Liver (tissue), 9 donors: ENCODE data around the gene ALKAL2. TPM values are rescaled to one million over a fixed set of nuclear protein-coding genes. Genes with fewer than 3 reads are reported as not detected.

Source experiments
- DNase-seq: peaks from one replicate; pipeline ENCODE4 v3.0.0-alpha.2; 2017; ENCODE audit warnings: low spot score
- H3K27ac ChIP-seq, 2 donors: one replicate each; pipeline ENCODE4 v1.7.0; 2013; ENCODE audit warnings: inconsistent platforms in 2 of 2, low read length in 2 of 2, control low read depth in 1 of 2, low read depth in 1 of 2, mild to moderate bottlenecking in 1 of 2
- H3K27me3 ChIP-seq, 4 donors: one replicate each; pipeline versions ENCODE4 v1.6.1 to v1.7.0; 2013; ENCODE audit warnings: low read length in 3 of 4, inconsistent platforms in 1 of 4, mild to moderate bottlenecking in 1 of 4, moderate library complexity in 1 of 4; ENCODE audit not compliant: control insufficient read depth in 4 of 4, insufficient read depth in 4 of 4
- H3K36me3 ChIP-seq, 4 donors: one replicate each; pipeline versions ENCODE4 v1.6.1 to v1.7.0; 2013; ENCODE audit warnings: low read length in 3 of 4, mild to moderate bottlenecking in 3 of 4, low read depth in 1 of 4, moderate library complexity in 1 of 4; ENCODE audit not compliant: control insufficient read depth in 4 of 4, insufficient read depth in 3 of 4
- H3K4me1 ChIP-seq, 4 donors: one replicate each; pipeline versions ENCODE4 v1.6.1 to v1.7.0; 2013; ENCODE audit warnings: low read length in 3 of 4, mild to moderate bottlenecking in 3 of 4, moderate library complexity in 1 of 4; ENCODE audit not compliant: control insufficient read depth in 4 of 4, insufficient read depth in 4 of 4
- H3K4me3 ChIP-seq, 3 donors: one replicate each; pipeline versions ENCODE4 v1.6.1 to v1.7.0; 2013; ENCODE audit warnings: low read length in 3 of 3, control low read depth in 1 of 3, low read depth in 1 of 3, mild to moderate bottlenecking in 1 of 3
- H3K9ac ChIP-seq, 2 donors: one replicate each; pipeline ENCODE4 v1.7.0; 2013; ENCODE audit warnings: low read length in 2 of 2, mild to moderate bottlenecking in 2 of 2, moderate library complexity in 2 of 2, control low read depth in 1 of 2, low read depth in 1 of 2
- H3K9me3 ChIP-seq, 4 donors: one replicate each; pipeline versions ENCODE4 v1.6.1 to v1.7.0; 2013; ENCODE audit warnings: low read length in 3 of 4; ENCODE audit not compliant: control insufficient read depth in 4 of 4
- EGR1 ChIP-seq, 2 donors: IDR thresholded peaks; 2 replicates each; pipeline ENCODE4 v1.6.1; 2016 to 2018; ENCODE audit warnings: antibody characterized with exemption in 2 of 2, low read depth in 2 of 2
- FOXA1 ChIP-seq: IDR thresholded peaks from 2 replicates; pipeline ENCODE4 v1.6.1; 2016; ENCODE audit warnings: antibody characterized with exemption
- FOXA2 ChIP-seq: IDR thresholded peaks from 2 replicates; pipeline ENCODE4 v1.6.1; 2016; ENCODE audit warnings: antibody characterized with exemption
- GABPA ChIP-seq, 2 donors: IDR thresholded peaks in 1 of 2; conservative IDR thresholded peaks in 1 of 2; 2 replicates each; pipeline ENCODE4 v1.6.1; 2016; ENCODE audit warnings: antibody characterized with exemption in 2 of 2, mild to moderate bottlenecking in 1 of 2, moderate library complexity in 1 of 2
- HNF4A ChIP-seq, 2 donors: conservative IDR thresholded peaks; 2 replicates each; pipeline ENCODE4 v1.6.1; 2016; ENCODE audit warnings: antibody characterized with exemption in 2 of 2, mild to moderate bottlenecking in 2 of 2
- HNF4G ChIP-seq: IDR thresholded peaks from 2 replicates; pipeline ENCODE4 v1.6.1; 2016; ENCODE audit warnings: antibody characterized with exemption
- JUND ChIP-seq, 2 donors: IDR thresholded peaks; 2 replicates each; pipeline ENCODE4 v1.6.1; 2016; ENCODE audit warnings: antibody characterized with exemption in 2 of 2
- NR2F2 ChIP-seq: IDR thresholded peaks from 2 replicates; pipeline ENCODE4 v1.6.1; 2016; ENCODE audit warnings: antibody characterized with exemption
- RAD21 ChIP-seq, 2 donors: IDR thresholded peaks; 2 replicates each; pipeline ENCODE4 v1.6.1; 2016; ENCODE audit warnings: antibody characterized with exemption in 2 of 2, mild to moderate bottlenecking in 2 of 2
- RXRA ChIP-seq, 2 donors: IDR thresholded peaks; 2 replicates each; pipeline ENCODE4 v1.6.1; 2017 to 2018; ENCODE audit warnings: antibody characterized with exemption in 2 of 2, mild to moderate bottlenecking in 1 of 2
- SP1 ChIP-seq: IDR thresholded peaks from 2 replicates; pipeline ENCODE4 v1.6.1; 2018; ENCODE audit warnings: antibody characterized with exemption, mild to moderate bottlenecking
- TAF1 ChIP-seq: conservative IDR thresholded peaks from 2 replicates; pipeline ENCODE4 v1.6.1; 2016; ENCODE audit warnings: antibody characterized with exemption, mild to moderate bottlenecking
- YY1 ChIP-seq: IDR thresholded peaks from 2 replicates; pipeline ENCODE4 v1.6.1; 2016; ENCODE audit warnings: antibody characterized with exemption, mild to moderate bottlenecking
- WGBS: extraction: QIAGEN DNeasy Blood & Tissue Kit; methylation state at CpG from one replicate; pipeline ENCODE4 v1.1.7; 2013; 5-methylcytosine and 5-hydroxymethylcytosine counted together
- polyA plus RNA-seq, 2 donors: library from polyadenylated mRNA; stranded (reverse) in 1 of 2; unstranded in 1 of 2; fragments of 200-250 nt in 1 of 2; fragments of >200 nt in 1 of 2; fragmentation: Nextera tagmentation in 1 of 2; extraction: Ambion mirVana in 1 of 2; gene quantifications; one replicate each; pipeline versions ENCODE4 v1.2.1 to v1.2.3, GENCODE V29; 2013 to 2015
- total RNA-seq, 2 donors: library from RNA; depleted of rRNA; stranded (reverse); fragments of >200 nt; gene quantifications; one replicate each; pipeline ENCODE4 v1.2.3, GENCODE V29; 2014
- TF ChIP-seq, protein P1 (sequence below): IDR thresholded peaks from 2 replicates; pipeline ENCODE4 v1.6.1; 2016; ENCODE audit warnings: antibody characterized with exemption, mild to moderate bottlenecking
- TF ChIP-seq, protein P2 (sequence below): IDR thresholded peaks from 2 replicates; pipeline ENCODE4 v1.6.1; 2016; ENCODE audit warnings: antibody characterized with exemption
- TF ChIP-seq, protein P3 (sequence below): fragments of 150-350 bp; IDR thresholded peaks from 2 replicates; pipeline ENCODE4 v1.5.1; 2017; ENCODE audit warnings: improper control_type of control experiment, low read depth, low read length; ENCODE audit not compliant: missing input control
- TF ChIP-seq, protein P4 (sequence below): IDR thresholded peaks from 2 replicates; pipeline ENCODE4 v1.6.1; 2016; ENCODE audit warnings: antibody characterized with exemption
- TF ChIP-seq, protein P5 (sequence below): IDR thresholded peaks from 2 replicates; pipeline ENCODE4 v1.6.1; 2016; ENCODE audit warnings: antibody characterized with exemption
- donor health status: healthy.
- donor health status: healthy.
- donor health status: healthy.
- donor health status: healthy.
- donor health status: healthy.

Gene ALKAL2
- total and polyA plus RNA-seq, 4 donors: 1.6 to 3.1 (median 1.9) TPM; not detected in 1

DNA sequence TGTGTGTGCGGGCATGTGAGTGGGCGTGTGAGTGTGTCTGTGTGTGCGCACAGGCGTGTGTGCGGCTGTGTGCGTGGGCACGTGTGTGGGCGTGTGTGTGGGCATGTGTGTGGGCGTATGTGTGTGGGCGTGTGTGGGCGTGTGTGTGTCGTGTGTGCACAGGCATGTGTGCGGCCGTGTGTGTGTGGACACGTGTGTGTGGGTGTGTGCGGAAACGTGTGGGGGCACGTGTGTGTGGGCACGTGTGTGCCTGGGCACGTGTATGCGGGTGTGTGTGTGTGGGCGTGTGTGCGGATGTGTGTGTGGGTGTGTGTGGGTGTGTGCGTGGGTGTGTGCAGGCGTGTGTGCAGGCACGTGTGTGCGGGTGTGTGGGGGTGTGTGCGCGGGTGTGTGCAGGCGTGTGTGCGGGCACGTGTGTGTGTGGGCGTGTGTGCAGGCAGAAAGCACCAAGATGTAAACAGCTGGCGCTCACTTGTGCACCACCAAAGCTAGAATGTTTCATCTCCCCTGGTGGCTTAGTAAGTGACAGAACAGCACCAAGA, 31.2 kb upstream of the ALKAL2 start:
- no peak overlapping the region for H3K27ac ChIP-seq
- no peak for DNase-seq
- H3K36me3 ChIP-seq: no peaks in the 10 kb centered on the region

More for the DNA sequence above, 31.2 kb upstream of the ALKAL2 start:
- no peaks in the 10 kb centered on the region for H3K4me1 ChIP-seq
- no peak overlapping the region for H3K4me3 ChIP-seq
- H3K9me3 ChIP-seq: no peaks in the 10 kb centered on the region
- no peaks in the 10 kb centered on the region for H3K27me3 ChIP-seq
- H3K9ac ChIP-seq: no peak overlapping the region
- TF ChIP-seq, protein P1, sequence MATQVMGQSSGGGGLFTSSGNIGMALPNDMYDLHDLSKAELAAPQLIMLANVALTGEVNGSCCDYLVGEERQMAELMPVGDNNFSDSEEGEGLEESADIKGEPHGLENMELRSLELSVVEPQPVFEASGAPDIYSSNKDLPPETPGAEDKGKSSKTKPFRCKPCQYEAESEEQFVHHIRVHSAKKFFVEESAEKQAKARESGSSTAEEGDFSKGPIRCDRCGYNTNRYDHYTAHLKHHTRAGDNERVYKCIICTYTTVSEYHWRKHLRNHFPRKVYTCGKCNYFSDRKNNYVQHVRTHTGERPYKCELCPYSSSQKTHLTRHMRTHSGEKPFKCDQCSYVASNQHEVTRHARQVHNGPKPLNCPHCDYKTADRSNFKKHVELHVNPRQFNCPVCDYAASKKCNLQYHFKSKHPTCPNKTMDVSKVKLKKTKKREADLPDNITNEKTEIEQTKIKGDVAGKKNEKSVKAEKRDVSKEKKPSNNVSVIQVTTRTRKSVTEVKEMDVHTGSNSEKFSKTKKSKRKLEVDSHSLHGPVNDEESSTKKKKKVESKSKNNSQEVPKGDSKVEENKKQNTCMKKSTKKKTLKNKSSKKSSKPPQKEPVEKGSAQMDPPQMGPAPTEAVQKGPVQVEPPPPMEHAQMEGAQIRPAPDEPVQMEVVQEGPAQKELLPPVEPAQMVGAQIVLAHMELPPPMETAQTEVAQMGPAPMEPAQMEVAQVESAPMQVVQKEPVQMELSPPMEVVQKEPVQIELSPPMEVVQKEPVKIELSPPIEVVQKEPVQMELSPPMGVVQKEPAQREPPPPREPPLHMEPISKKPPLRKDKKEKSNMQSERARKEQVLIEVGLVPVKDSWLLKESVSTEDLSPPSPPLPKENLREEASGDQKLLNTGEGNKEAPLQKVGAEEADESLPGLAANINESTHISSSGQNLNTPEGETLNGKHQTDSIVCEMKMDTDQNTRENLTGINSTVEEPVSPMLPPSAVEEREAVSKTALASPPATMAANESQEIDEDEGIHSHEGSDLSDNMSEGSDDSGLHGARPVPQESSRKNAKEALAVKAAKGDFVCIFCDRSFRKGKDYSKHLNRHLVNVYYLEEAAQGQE: no peak
- TF ChIP-seq, protein P2, sequence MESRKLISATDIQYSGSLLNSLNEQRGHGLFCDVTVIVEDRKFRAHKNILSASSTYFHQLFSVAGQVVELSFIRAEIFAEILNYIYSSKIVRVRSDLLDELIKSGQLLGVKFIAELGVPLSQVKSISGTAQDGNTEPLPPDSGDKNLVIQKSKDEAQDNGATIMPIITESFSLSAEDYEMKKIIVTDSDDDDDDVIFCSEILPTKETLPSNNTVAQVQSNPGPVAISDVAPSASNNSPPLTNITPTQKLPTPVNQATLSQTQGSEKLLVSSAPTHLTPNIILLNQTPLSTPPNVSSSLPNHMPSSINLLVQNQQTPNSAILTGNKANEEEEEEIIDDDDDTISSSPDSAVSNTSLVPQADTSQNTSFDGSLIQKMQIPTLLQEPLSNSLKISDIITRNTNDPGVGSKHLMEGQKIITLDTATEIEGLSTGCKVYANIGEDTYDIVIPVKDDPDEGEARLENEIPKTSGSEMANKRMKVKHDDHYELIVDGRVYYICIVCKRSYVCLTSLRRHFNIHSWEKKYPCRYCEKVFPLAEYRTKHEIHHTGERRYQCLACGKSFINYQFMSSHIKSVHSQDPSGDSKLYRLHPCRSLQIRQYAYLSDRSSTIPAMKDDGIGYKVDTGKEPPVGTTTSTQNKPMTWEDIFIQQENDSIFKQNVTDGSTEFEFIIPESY: no peak
- TF ChIP-seq GABPA (IDR thresholded peaks at IDR 0.05 in 1 of 2, conservative IDR thresholded peaks at IDR 0.05 in 1 of 2) (no peak), EGR1 (IDR thresholded peaks at IDR 0.05; ENCODE audit: low read depth in 2 of 2) (no peak), FOXA2 (no peak), SP1 (no peak), NR2F2 (no peak), RAD21 (IDR thresholded peaks at IDR 0.05) (no peak), RXRA (IDR thresholded peaks at IDR 0.05) (no peak), HNF4G (no peak), FOXA1 (no peak), TAF1 (no peak), YY1 (no peak), JUND (IDR thresholded peaks at IDR 0.05) (no peak), HNF4A (conservative IDR thresholded peaks at IDR 0.05) (no peak)
- TF ChIP-seq, protein P3, sequence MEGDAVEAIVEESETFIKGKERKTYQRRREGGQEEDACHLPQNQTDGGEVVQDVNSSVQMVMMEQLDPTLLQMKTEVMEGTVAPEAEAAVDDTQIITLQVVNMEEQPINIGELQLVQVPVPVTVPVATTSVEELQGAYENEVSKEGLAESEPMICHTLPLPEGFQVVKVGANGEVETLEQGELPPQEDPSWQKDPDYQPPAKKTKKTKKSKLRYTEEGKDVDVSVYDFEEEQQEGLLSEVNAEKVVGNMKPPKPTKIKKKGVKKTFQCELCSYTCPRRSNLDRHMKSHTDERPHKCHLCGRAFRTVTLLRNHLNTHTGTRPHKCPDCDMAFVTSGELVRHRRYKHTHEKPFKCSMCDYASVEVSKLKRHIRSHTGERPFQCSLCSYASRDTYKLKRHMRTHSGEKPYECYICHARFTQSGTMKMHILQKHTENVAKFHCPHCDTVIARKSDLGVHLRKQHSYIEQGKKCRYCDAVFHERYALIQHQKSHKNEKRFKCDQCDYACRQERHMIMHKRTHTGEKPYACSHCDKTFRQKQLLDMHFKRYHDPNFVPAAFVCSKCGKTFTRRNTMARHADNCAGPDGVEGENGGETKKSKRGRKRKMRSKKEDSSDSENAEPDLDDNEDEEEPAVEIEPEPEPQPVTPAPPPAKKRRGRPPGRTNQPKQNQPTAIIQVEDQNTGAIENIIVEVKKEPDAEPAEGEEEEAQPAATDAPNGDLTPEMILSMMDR: no peak
- TF ChIP-seq, protein P4, sequence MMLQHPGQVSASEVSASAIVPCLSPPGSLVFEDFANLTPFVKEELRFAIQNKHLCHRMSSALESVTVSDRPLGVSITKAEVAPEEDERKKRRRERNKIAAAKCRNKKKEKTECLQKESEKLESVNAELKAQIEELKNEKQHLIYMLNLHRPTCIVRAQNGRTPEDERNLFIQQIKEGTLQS: no peak
- TF ChIP-seq, protein P5, sequence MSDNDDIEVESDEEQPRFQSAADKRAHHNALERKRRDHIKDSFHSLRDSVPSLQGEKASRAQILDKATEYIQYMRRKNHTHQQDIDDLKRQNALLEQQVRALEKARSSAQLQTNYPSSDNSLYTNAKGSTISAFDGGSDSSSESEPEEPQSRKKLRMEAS: no peak
- 90% methylated on average over 34 of the region's 34 CpGs for WGBS
